B cell (primary cell): ENCODE measurements around the gene TRH.

Source experiments
- EZH2 ChIP-seq: IDR thresholded peaks from 2 replicates; pipeline ENCODE4 v1.6.1; 2012; ENCODE audit warnings: borderline replicate concordance, low read depth, mild to moderate bottlenecking, moderate library complexity, low read length; ENCODE audit not compliant: insufficient read depth, poor library complexity, severe bottlenecking
- TF ChIP-seq, protein P1 (sequence below): fragments of 200-600 bp; IDR thresholded peaks from one replicate; pipeline ENCODE4 v1.8.0; 2022; ENCODE audit warnings: antibody characterized with exemption, mild to moderate bottlenecking

DNA sequence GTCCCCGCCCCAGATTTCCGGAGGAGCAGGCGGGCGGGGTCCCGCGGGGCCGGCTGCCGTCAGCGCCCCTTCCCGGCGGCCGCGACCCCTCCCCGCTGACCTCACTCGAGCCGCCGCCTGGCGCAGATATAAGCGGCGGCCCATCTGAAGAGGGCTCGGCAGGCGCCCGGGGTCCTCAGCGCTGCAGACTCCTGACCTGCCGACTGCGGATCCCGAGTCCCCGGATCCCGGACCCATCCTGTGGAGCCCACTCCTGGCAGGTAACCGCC is at the start of gene TRH:
- no peak for TF ChIP-seq EZH2
- TF ChIP-seq, protein P1, sequence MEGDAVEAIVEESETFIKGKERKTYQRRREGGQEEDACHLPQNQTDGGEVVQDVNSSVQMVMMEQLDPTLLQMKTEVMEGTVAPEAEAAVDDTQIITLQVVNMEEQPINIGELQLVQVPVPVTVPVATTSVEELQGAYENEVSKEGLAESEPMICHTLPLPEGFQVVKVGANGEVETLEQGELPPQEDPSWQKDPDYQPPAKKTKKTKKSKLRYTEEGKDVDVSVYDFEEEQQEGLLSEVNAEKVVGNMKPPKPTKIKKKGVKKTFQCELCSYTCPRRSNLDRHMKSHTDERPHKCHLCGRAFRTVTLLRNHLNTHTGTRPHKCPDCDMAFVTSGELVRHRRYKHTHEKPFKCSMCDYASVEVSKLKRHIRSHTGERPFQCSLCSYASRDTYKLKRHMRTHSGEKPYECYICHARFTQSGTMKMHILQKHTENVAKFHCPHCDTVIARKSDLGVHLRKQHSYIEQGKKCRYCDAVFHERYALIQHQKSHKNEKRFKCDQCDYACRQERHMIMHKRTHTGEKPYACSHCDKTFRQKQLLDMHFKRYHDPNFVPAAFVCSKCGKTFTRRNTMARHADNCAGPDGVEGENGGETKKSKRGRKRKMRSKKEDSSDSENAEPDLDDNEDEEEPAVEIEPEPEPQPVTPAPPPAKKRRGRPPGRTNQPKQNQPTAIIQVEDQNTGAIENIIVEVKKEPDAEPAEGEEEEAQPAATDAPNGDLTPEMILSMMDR, result no peak
